HG03457 (cell line): ENCODE results near the gene CDC14A.
"Not testable (repeated sequence)": the region's sequence is repeated elsewhere in the genome, so short reads cannot be mapped to it uniquely, and the experiment has no call there.

Experiments used
- ATAC-seq: cut with Tn5 transposase; IDR thresholded peaks from one replicate; pipeline ENCODE4 v1.9.1; 2021; ENCODE audit warnings: moderate number of reproducible peaks; ENCODE audit not compliant: unreplicated experiment

CDC14A gene

DNA sequence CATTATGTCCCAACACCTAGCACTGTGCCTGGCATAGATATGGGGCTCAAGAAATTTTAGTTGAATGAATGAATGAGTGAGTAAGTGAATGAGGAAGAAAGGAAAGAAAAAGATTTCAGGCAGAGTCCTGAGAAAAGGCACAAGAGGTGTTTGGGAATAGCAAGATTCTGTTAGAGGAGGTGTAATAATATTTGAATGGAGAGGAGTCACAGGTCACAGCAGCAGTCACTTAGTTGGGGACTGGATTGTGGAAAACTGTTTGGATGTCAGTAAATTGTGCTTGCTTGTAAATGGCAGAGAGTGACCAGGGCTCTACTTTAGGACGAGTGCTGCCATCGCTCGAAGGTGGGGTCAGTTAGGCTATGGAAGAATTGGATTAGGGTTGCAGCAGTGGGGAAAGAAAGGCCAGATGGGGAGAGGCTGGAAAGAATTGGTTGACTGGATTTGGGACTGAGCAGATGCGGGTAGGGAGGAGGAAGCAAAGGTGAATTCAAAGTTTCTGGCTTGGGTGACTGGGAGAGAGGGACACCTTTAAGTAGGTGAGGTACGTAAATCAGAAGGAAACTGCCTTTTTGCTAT, 9.3 kb downstream of the CDC14A start:
- ATAC-seq: no peak

GRCh38 chr1:100362821-100363466, 10.6 kb downstream of the CDC14A start:
- ATAC-seq: no peak

DNA sequence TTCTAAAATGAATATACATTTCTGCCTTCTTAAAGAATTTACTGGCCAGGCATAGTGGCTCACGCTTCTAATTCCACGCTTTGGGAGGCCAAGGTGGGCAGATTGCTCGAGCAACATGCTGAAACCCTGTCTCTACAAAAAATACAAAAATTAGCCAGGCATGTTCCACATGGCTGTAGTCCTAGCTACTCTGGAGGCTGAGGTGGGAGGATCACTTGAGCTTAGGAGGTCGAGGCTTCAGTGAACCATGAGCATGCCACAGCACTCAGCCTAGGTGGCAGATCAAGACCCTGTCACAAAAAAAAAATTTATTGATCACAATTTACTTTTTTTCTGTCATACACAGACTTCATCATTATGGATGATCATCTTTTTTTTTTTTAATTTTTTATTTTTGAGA, 11.5 kb downstream of the CDC14A start:
- no peak for ATAC-seq

- ATAC-seq: no peak
These were observed 12.4 kb downstream of the CDC14A start for GRCh38 chr1:100364697-100365096.

GRCh38 chr1:100366209-100366525, 13.9 kb downstream of the CDC14A start:
- ATAC-seq: no peak

- not testable (repeated sequence) for ATAC-seq
These were observed 17.0 kb downstream of the CDC14A start for GRCh38 chr1:100369339-100369738.

GRCh38 chr1:100373953-100374352, 21.6 kb downstream of the CDC14A start:
- ATAC-seq: not testable (repeated sequence)

GRCh38 chr1:100376890-100377289, 24.6 kb downstream of the CDC14A start:
- not testable (repeated sequence) for ATAC-seq

DNA sequence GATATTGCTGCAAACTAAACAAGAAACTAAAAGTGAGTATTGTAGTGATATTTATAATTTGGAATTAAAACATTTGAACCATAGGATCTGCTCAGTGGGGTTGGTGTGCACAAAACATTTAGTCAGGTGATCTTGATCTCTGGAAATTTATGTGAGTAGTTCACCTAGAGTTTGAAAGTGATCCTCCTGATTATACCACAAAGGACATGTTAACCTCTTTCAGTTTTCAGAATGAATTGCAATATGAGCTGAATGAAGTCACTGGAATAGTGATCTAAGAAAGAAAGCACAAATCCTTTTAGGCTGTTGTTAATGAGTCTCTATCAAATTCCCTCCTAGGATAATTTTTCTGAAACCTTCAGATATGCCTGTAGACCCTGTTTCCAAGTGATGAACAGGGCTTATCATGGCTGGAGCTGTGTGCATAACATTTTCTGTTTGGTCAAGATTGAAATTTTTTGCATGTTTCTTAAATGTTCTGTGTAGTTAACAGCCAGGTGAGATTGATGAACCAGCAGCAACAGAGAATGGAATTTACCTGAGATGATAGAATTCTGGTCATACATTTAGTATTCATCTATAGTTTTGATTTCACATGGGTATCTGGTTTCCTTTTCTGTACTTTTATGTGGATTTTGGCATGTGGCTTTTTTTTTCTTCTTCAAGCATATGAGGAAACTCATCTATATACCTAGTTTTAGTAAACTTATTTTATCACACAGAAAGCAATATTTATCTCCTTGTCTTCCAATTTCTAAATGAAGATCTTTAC, 25.5 kb downstream of the CDC14A start:
- peak; percentile 91 for ATAC-seq

DNA sequence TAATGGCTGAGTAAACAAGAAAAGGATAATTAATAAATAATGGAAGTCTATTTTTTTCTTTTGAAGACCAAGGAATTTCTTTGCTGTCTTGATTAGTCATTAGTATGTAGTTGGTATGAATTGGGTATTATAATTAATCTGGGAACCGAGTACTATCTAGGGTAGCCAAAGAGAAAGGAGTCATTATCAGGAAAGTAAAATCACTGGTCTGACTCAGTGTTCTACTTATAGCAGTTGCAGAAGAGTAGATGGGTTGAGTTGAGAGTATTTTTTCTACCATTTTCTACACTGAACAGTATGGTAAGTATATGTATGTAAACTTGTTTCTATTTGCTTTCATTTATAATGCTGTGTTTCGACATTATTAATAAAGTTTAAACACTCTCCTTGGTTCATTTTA, 26.6 kb downstream of the CDC14A start:
- no peak for ATAC-seq

DNA sequence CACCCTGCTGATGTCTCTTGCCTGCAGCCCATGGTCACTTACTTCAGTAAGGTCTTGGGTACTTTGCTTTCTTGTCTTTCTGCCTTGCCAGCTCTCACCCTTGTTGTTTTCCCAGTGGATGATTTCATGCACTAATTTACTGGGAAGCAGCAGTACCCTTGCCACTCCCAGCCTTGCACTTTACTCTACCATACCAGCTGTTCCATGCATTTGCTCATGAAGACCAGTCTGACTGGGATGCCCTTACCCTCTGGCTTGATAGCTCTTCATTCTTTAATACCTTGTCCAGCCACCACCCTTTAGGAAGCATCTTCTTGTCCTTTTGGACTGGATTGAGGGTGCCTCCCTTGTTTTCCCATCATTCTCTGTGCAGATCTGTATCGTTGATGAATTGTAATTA, 28.3 kb downstream of the CDC14A start:
- ATAC-seq: no peak

- ATAC-seq: no peak
These were observed 30.4 kb downstream of the CDC14A start for GRCh38 chr1:100382657-100383056.

- no peak for ATAC-seq
These were observed 31.6 kb downstream of the CDC14A start for GRCh38 chr1:100383743-100384405.

- ATAC-seq: no peak
These were observed 34.9 kb downstream of the CDC14A start for GRCh38 chr1:100387209-100387608.

DNA sequence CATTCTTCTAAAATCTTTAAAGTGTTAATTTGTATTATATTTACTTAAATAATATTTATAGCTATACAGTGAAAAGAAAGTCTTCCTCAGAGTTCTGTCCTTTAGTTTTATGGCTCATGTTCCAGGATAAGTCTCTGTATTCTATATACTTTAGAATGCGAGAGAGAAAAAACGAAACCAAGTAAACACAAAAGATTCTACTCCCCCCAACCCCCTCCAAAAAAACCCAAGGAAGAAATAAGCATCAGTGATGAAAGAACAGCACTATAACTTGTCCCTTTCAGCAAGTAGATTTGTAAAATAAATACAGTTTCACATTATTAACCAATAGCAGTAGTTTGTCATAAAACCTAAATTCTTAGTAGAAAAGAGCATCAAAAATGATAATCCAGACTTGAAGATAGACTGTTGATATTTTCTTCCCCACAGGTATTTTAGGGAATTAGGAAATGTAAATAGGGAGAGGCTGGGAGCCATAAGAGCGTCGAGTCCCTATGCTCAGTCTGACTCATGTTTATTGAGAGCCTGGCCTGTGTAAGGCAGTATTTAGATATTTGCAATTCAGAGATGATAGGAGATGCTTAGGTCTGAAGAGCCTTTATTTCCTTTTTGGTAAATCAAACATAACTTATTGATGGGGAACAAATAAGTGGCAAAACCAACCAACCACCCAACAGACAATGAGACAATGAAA, 35.5 kb downstream of the CDC14A start:
- ATAC-seq: no peak

- ATAC-seq: no peak
These were observed 38.2 kb downstream of the CDC14A start for GRCh38 chr1:100390531-100390930.

DNA sequence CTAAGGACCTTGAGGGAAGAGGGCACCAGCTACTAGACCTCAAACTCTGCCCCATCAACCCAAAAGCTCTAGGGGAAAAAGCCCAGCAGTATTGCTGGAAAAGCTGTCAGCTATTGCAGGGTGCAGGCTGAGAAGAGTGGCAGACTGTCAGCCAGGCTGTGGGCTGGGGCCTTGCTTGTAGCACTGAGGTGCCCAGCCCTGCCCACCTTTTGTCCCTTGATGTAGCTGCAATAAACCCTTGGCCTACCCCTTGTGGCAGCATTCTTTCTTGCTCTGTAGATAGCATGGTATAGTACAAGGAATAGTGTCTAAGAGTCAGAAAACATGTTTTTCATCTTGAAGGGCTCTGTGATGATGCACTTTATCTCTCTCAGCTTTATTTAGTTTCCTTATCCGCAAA, 39.4 kb downstream of the CDC14A start:
- ATAC-seq: no peak

DNA sequence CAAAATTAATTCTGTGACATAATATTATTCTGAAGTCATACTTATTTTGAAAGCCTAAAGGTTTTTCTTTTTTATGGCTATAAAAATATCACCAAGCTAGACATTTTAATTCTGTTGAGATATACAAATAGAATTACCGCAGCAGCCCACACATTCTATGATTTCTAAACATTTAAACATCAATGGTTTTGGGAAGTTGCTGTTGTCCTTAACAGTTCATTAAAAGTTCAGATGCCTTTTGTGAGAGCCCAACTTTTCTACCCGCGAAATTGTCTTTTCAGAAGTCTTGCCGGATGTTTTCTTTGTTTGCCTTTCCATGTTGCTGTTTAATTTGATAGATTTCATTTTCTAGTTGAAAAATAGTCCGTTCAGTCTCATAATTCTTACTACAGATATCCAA, 40.5 kb downstream of the CDC14A start:
- ATAC-seq: no peak

- ATAC-seq: no peak
These were observed 42.0 kb downstream of the CDC14A start for GRCh38 chr1:100394285-100394684.

DNA sequence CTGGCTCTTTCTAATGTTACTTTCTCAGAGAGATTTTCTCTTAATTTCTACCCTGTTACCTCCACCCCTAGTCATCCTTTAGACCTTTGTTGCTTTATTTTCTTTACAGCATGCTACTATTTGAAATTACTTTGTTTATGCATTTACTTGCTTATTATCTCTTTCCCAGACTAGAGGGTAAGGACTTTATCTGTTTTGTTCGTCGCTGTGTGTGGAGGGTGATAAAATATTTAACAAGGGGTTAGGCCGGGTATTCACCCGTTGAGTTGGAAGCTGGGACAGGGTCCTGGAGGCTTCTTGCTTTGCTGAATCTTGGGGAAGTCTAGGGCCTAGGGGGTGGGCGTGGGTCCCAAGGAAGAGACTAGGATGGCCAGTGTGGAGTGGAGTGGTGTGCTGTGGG, 43.6 kb downstream of the CDC14A start:
- ATAC-seq: no peak

- no peak for ATAC-seq
These were observed 44.3 kb downstream of the CDC14A start for GRCh38 chr1:100396651-100397050.
